ENCODE measurements around the gene CEACAM19.
"Not testable (repeated sequence)": the region's sequence is repeated elsewhere in the genome, so short reads cannot be mapped to it uniquely, and the experiment has no call there.

Gene CEACAM19

GRCh38 chr19:44671400-44671799, at the start of gene CEACAM19:
CEACAM19 (plus strand) TSS chr19:44671482; CDS start chr19:44671932, 450 bp downstream.
- no peak for DNase-seq

- no peak for DNase-seq
These were observed 48.2 kb upstream of the CEACAM19 start for GRCh38 chr19:44623080-44623479.

GRCh38 chr19:44623626-44624025, 47.7 kb upstream of the CEACAM19 start:
- no peak for DNase-seq

- DNase-seq, result no peak
These were observed 46.4 kb upstream of the CEACAM19 start for GRCh38 chr19:44624840-44625354.

- DNase-seq, result not testable (repeated sequence)
These were observed 45.6 kb upstream of the CEACAM19 start for GRCh38 chr19:44625637-44626036.

GRCh38 chr19:44626048-44626624, 45.1 kb upstream of the CEACAM19 start:
- DNase-seq, result no peak

- DNase-seq, result no peak
These were observed 43.7 kb upstream of the CEACAM19 start for GRCh38 chr19:44627631-44628030.

GRCh38 chr19:44628793-44629192, 42.5 kb upstream of the CEACAM19 start:
- DNase-seq, result no peak

GRCh38 chr19:44631611-44632010, 39.7 kb upstream of the CEACAM19 start:
- DNase-seq, result not testable (repeated sequence)

GRCh38 chr19:44634058-44634457, 37.2 kb upstream of the CEACAM19 start:
- DNase-seq, result not testable (repeated sequence)

- no peak for DNase-seq
These were observed 36.5 kb upstream of the CEACAM19 start for GRCh38 chr19:44634785-44635184.

- peak; percentile 52 for DNase-seq
These were observed 35.5 kb upstream of the CEACAM19 start for GRCh38 chr19:44635581-44636438.

GRCh38 chr19:44636439-44637389, 34.6 kb upstream of the CEACAM19 start:
- DNase-seq, result no peak

GRCh38 chr19:44637390-44637764, 33.9 kb upstream of the CEACAM19 start:
- DNase-seq, result no peak

- DNase-seq, result no peak
These were observed 30.8 kb upstream of the CEACAM19 start for GRCh38 chr19:44640518-44640917.

GRCh38 chr19:44641501-44642265, 29.6 kb upstream of the CEACAM19 start:
- DNase-seq, result no peak

- DNase-seq, result no peak
These were observed 28.9 kb upstream of the CEACAM19 start for GRCh38 chr19:44642377-44642776.

- DNase-seq, result peak; percentile 76
These were observed 27.5 kb upstream of the CEACAM19 start, which contains the start of gene PVR for GRCh38 chr19:44643605-44644401. PVR (plus strand) TSS chr19:44643910; CDS start chr19:44644097, 187 bp downstream.

- peak; percentile 49 for DNase-seq
These were observed 26.8 kb upstream of the CEACAM19 start for GRCh38 chr19:44644402-44645016.

- no peak for DNase-seq
These were observed 25.8 kb upstream of the CEACAM19 start for GRCh38 chr19:44645407-44646048.

All from right hindlimb (tissue), 1 donor.